GM23248 (cell line): ENCODE data around the gene BTBD16. TPM values are rescaled to one million over a fixed set of nuclear protein-coding genes. Genes with fewer than 3 reads are reported as not detected.

ENCODE experiments used
- DNase-seq: peaks from one replicate; pipeline ENCODE4 v3.0.0-alpha.2; 2015
- H2AFZ ChIP-seq: fragments of 200-600 bp; sonication (generic); 2 replicates; pipeline ENCODE4 v1.6.1; 2016; ENCODE audit warnings: antibody characterized with exemption
- H3F3A ChIP-seq: fragments of 200-600 bp; sonication (generic); 2 replicates; pipeline ENCODE4 v1.6.1; 2016; ENCODE audit warnings: mild to moderate bottlenecking, antibody characterized with exemption, mixed run types; ENCODE audit not compliant: insufficient read depth
- H3K27ac ChIP-seq: fragments of 200-600 bp; sonication (generic); 2 replicates; pipeline ENCODE4 v1.5.1; 2016; ENCODE audit warnings: mild to moderate bottlenecking
- H3K27me3 ChIP-seq: fragments of 200-600 bp; sonication (generic); replicated peaks from 2 replicates; pipeline ENCODE4 v1.6.1; 2016; ENCODE audit warnings: mild to moderate bottlenecking; ENCODE audit not compliant: insufficient read depth
- H3K36me3 ChIP-seq: fragments of 200-600 bp; sonication (generic); 2 replicates; pipeline ENCODE4 v1.6.1; 2016; ENCODE audit warnings: low read depth, mild to moderate bottlenecking
- H3K4me1 ChIP-seq: fragments of 200-600 bp; sonication (generic); 2 replicates; pipeline ENCODE4 v1.6.1; 2016; ENCODE audit warnings: mild to moderate bottlenecking; ENCODE audit not compliant: insufficient read depth
- H3K4me2 ChIP-seq: fragments of 200-600 bp; sonication (generic); one replicate; pipeline ENCODE4 v1.6.1; 2016; ENCODE audit warnings: mild to moderate bottlenecking; ENCODE audit not compliant: unreplicated experiment
- H3K4me3 ChIP-seq: fragments of 200-600 bp; sonication (generic); 2 replicates; pipeline ENCODE4 v1.5.1; 2016; ENCODE audit warnings: mild to moderate bottlenecking
- H3K79me2 ChIP-seq: fragments of 200-600 bp; sonication (generic); 2 replicates; pipeline ENCODE4 v1.6.1; 2016; ENCODE audit warnings: mild to moderate bottlenecking; ENCODE audit not compliant: insufficient read depth
- H3K9ac ChIP-seq: fragments of 200-600 bp; sonication (generic); 2 replicates; pipeline ENCODE4 v1.6.1; 2016; ENCODE audit warnings: mild to moderate bottlenecking
- H3K9me2 ChIP-seq: fragments of 200-600 bp; sonication (generic); 2 replicates; pipeline ENCODE4 v1.6.1; 2016; ENCODE audit warnings: mixed run types, mild to moderate bottlenecking, moderate library complexity; ENCODE audit not compliant: insufficient read depth
- H3K9me3 ChIP-seq: fragments of 200-600 bp; sonication (generic); one replicate; pipeline ENCODE4 v1.6.1; 2017; ENCODE audit warnings: low read depth
- H4K20me1 ChIP-seq: fragments of 200-600 bp; sonication (generic); 2 replicates; pipeline ENCODE4 v1.6.0; 2016; ENCODE audit not compliant: insufficient read depth
- EZH2 ChIP-seq: fragments of 200-600 bp; sonication (generic); IDR thresholded peaks from 2 replicates; pipeline ENCODE4 v1.6.1; 2018; ENCODE audit warnings: antibody characterized with exemption, mild to moderate bottlenecking; ENCODE audit not compliant: insufficient read depth, poor library complexity, severe bottlenecking
- EZH2phosphoT487 ChIP-seq: fragments of 200-600 bp; sonication (generic); IDR thresholded peaks from 2 replicates; pipeline ENCODE4 v1.6.1; 2018; ENCODE audit warnings: antibody characterized with exemption, moderate library complexity, mild to moderate bottlenecking, low read depth; ENCODE audit not compliant: insufficient read depth
- WGBS, 2 experiments: methylation state at CpG; one replicate each; pipeline ENCODE4 v1.1.6; 2015 to 2017; ENCODE audit warnings: low lambda C conversion rate in 2 of 2, low coverage in 1 of 2; ENCODE audit errors: missing lambda C conversion rate in 2 of 2; 5-methylcytosine and 5-hydroxymethylcytosine counted together
- in situ Hi-C: fragments of 300-500 bp; cut with MboI; formaldehyde crosslinking; loops from 2 replicates; pipeline ENCODE4 v1.15.0; 2020
- polyA plus RNA-seq: library from polyadenylated mRNA; unstranded; fragments of >200 nt; fragmentation: Nextera tagmentation; extraction: Ambion mirVana; gene quantifications from 2 replicates; pipeline ENCODE4 v1.2.1, GENCODE V29; 2016
- total RNA-seq: library from RNA; depleted of rRNA; stranded (reverse); fragments of >200 nt; shearing (Covaris generic); gene quantifications from 2 replicates; pipeline ENCODE4 v1.2.3, GENCODE V29; 2014

The BTBD16 gene
- total and polyA plus RNA-seq, 2 experiments from 2014 or later, result not detected

- Histone ChIP-seq H3K4me1 (peaks cover 6% of the 10 kb centered on the region; the same call in 1 of the 2 replicates), H3K9ac (no peak overlapping the region), H3K27me3 (no peaks in the 10 kb centered on the region), H3F3A (no peaks in the 10 kb centered on the region), H3K9me2 (no peaks in the 10 kb centered on the region), H4K20me1 (no peaks in the 10 kb centered on the region), H3K4me3 (no peak overlapping the region), H3K79me2 (no peaks in the 10 kb centered on the region), H3K27ac (no peak overlapping the region), H2AFZ (no peak overlapping the region), H3K4me2 (no peak overlapping the region), H3K9me3 (no peaks in the 10 kb centered on the region), H3K36me3 (no peaks in the 10 kb centered on the region)
- 79 to 81% methylated on average over 10 to 11 of the region's 11 CpGs for WGBS, 2 experiments
- DNase-seq, result no peak
- TF ChIP-seq EZH2phosphoT487, result no peak
- TF ChIP-seq EZH2, result no peak
- in situ Hi-C loops, result loop anchor here (10.0 kb wide), 1 partner anchor 94 kb away; no protein-coding TSS in a partner anchor
These were observed 70.2 kb downstream of the BTBD16 start for GRCh38 chr10:122341141-122341810.

DNA sequence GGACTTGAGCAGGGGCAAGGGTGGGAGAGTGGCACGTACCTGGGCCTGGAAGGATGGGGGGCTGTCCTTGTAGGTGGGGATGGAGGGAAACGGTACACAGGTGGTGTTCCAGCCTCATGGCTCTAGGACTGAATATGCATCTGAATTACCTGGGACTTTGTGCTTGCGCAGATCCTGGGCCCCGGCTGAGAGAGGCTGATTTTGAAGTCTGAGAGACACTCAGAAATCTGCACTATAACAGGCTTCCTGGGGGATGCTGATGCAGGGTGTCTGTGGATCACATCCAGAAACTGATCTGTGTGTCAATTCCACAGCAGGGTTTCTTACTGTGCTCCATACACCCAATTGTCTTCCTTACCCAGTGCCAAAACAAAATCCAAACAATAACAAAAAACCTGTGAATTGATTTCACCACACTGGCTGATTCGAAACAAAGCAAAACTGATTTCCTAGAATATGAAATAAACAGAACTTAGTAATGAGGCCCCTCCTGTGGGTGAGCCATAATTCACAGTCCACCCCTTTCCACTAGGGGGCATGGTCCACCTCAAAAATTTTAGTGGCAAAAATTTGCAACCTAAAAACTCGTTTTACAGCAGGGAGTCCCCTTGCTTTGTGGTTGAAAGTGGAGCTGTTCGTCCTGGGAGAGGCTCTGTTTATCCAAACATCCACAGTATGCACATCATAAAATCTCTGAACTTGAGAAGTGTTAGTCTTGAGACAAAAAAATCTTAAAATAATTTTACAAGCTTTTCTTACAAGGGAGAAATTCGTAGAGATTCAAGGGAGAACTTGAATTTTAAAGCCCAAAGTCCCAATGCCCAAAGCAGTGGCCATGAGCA lies 71.4 kb downstream of the BTBD16 start:
- peak; percentile 72 for DNase-seq
- Histone ChIP-seq H4K20me1 (no peaks in the 10 kb centered on the region), H3F3A (no peaks in the 10 kb centered on the region), H3K4me1 (peaks cover 6% of the 10 kb centered on the region; the same call in 1 of the 2 replicates), H3K27ac (no peak overlapping the region), H3K4me3 (no peak overlapping the region), H3K79me2 (no peaks in the 10 kb centered on the region), H3K27me3 (no peaks in the 10 kb centered on the region), H2AFZ (no peak overlapping the region), H3K9ac (no peak overlapping the region), H3K9me3 (no peaks in the 10 kb centered on the region), H3K9me2 (no peaks in the 10 kb centered on the region), H3K4me2 (no peak overlapping the region), H3K36me3 (no peaks in the 10 kb centered on the region)
- no peak for TF ChIP-seq EZH2phosphoT487
- no peak for TF ChIP-seq EZH2
- WGBS, 2 experiments, result 36 to 49% methylated on average over 6 to 8 of the region's 8 CpGs
- in situ Hi-C loops, result loop anchor here (10.0 kb wide), 1 partner anchor 92 kb away; no protein-coding TSS in a partner anchor

DNA sequence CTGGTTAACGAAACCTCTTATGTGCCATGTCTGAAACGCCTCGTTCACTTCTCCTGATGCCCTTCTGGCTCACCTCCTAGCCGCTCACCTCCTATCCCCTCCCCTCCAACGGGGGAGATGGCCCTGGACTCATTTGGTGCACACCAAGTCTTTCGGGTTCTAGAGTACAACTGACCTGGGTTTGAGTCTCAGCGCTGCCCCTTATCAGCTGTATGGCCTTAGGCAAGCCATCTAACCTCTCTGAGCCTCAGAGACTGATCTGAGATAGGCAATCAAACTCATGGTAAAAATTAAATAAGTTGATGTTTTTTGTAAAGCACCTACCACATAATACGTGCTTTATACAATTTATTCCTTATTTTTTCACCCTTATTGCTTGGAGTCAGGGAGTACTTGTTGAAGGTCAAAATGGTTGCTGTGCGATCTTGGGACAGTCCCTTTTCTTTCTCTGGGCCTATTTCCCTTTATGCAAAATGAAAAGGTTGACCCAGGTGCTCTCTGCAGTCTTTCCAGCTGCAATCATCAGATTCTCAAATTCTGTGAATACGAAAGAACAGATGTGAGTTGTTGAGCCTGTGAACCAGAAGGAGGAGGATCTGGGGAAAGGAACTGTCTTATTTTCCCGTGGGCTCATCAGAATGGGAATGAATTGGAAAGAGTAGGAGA lies 72.2 kb downstream of the BTBD16 start:
- WGBS, 2 experiments, result 81 to 82% methylated on average over 11 of the region's 11 CpGs
- H3K4me2 ChIP-seq, result no peak overlapping the region
- no peak overlapping the region for H2AFZ ChIP-seq
- no peaks in the 10 kb centered on the region for H3K36me3 ChIP-seq
- H3K27me3 ChIP-seq, result no peaks in the 10 kb centered on the region
- no peaks in the 10 kb centered on the region for H3K79me2 ChIP-seq
- H3K4me1 ChIP-seq, result peaks cover 6% of the 10 kb centered on the region; the same call in 1 of the 2 replicates
- H4K20me1 ChIP-seq, result no peaks in the 10 kb centered on the region
- no peaks in the 10 kb centered on the region for H3K9me3 ChIP-seq
- H3K9me2 ChIP-seq, result no peaks in the 10 kb centered on the region
- H3F3A ChIP-seq, result no peaks in the 10 kb centered on the region
- no peak overlapping the region for H3K4me3 ChIP-seq
- TF ChIP-seq EZH2 (no peak), EZH2phosphoT487 (no peak)
- H3K9ac ChIP-seq, result no peak overlapping the region
- H3K27ac ChIP-seq, result no peak overlapping the region
- no peak for DNase-seq
- in situ Hi-C loops, result loop anchor here (10.0 kb wide), 1 partner anchor 92 kb away; no protein-coding TSS in a partner anchor

- no peaks in the 10 kb centered on the region for H3K27me3 ChIP-seq
- TF ChIP-seq EZH2phosphoT487 (no peak), EZH2 (no peak)
- no peak overlapping the region for H3K4me2 ChIP-seq
- no peaks in the 10 kb centered on the region for H3K36me3 ChIP-seq
- no peak overlapping the region for H2AFZ ChIP-seq
- H3K79me2 ChIP-seq, result no peaks in the 10 kb centered on the region
- H3K27ac ChIP-seq, result no peak overlapping the region
- peaks cover 6% of the 10 kb centered on the region; the same call in 1 of the 2 replicates for H3K4me1 ChIP-seq
- H3K9ac ChIP-seq, result no peak overlapping the region
- H3K4me3 ChIP-seq, result no peak overlapping the region
- H3K9me2 ChIP-seq, result no peaks in the 10 kb centered on the region
- in situ Hi-C loops, result loop anchor here (10.0 kb wide), 1 partner anchor 91 kb away; no protein-coding TSS in a partner anchor
- WGBS, 2 experiments, result 98% methylated on average over 8 of the region's 8 CpGs
- no peaks in the 10 kb centered on the region for H3F3A ChIP-seq
- no peaks in the 10 kb centered on the region for H4K20me1 ChIP-seq
- DNase-seq, result no peak
- no peaks in the 10 kb centered on the region for H3K9me3 ChIP-seq
These were observed 72.8 kb downstream of the BTBD16 start for GRCh38 chr10:122343936-122344335.
